ENCODE results near the gene MADD. TPM values are rescaled to one million over a fixed set of nuclear protein-coding genes. Genes with fewer than 3 reads are reported as not detected.

MADD gene
- total RNA-seq, 1 donor from 2014 or later = 67.2 TPM

DNA sequence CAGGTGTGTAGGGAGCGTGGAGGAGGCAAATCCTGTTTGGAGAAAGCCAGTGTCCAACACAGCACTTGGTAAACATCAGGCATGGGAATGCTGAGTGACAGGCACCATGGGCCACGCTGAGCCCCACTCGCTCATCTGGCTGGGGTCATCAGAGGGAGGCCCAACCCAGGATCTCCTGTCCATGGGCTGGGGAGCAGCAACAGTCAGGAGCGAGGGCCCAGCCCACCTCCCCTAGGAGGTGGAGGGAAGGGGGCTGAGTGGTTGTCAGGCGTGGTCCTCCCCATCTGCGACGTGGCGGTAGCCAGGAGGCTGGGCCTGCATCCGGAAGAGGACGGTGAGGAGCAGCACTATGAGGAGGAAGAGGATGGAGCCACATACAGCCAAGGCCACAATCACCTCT is 30.1 kb upstream of the MADD start:
- no peaks in the 10 kb centered on the region for H3K27me3 Mint-ChIP-seq (ENCODE audit: unreplicated experiment)
- no peak for DNase-seq (ENCODE audit: extremely low spot score, unreplicated experiment)
- H3K4me3 Mint-ChIP-seq (ENCODE audit: unreplicated experiment) = no peak overlapping the region
- no peak overlapping the region for H3K27ac Mint-ChIP-seq (ENCODE audit: unreplicated experiment)
- TF ChIP-seq, protein P1, sequence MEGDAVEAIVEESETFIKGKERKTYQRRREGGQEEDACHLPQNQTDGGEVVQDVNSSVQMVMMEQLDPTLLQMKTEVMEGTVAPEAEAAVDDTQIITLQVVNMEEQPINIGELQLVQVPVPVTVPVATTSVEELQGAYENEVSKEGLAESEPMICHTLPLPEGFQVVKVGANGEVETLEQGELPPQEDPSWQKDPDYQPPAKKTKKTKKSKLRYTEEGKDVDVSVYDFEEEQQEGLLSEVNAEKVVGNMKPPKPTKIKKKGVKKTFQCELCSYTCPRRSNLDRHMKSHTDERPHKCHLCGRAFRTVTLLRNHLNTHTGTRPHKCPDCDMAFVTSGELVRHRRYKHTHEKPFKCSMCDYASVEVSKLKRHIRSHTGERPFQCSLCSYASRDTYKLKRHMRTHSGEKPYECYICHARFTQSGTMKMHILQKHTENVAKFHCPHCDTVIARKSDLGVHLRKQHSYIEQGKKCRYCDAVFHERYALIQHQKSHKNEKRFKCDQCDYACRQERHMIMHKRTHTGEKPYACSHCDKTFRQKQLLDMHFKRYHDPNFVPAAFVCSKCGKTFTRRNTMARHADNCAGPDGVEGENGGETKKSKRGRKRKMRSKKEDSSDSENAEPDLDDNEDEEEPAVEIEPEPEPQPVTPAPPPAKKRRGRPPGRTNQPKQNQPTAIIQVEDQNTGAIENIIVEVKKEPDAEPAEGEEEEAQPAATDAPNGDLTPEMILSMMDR (IDR thresholded peaks at IDR 0.05) = no peak
- H3K4me1 Mint-ChIP-seq (ENCODE audit: unreplicated experiment) = peaks cover under 1% of the 10 kb centered on the region
- no peaks in the 10 kb centered on the region for H3K9me3 Mint-ChIP-seq (ENCODE audit: unreplicated experiment)
- peaks cover 52% of the 10 kb centered on the region for H3K36me3 Mint-ChIP-seq (ENCODE audit: unreplicated experiment)

DNA sequence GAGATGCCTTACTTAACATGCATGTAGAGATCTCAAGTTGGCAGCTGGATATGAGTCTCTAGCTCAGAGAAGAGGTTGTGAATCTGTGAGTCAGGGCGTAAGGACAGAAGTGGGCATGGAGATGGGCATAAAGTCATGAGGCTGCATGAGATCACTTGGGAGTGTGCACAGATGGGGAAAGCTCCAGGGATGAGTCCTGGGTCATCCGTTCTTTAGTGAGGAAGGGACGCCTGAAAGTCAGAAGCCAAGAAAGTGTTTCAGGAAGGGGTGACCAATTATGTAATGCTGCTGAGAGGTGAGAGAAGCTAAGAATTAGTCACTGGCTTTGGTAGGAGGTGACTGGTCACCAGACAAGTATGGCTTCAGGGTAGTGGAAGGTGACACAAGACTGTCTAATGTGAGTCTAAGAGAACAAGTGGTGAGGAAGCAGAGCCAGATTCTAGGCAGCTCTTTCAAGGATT is 28.1 kb upstream of the MADD start:
- no peak for DNase-seq (ENCODE audit: extremely low spot score, unreplicated experiment)
- Mint-ChIP-seq H3K4me1 (ENCODE audit: unreplicated experiment) (peaks cover 3% of the 10 kb centered on the region), H3K27me3 (ENCODE audit: unreplicated experiment) (no peaks in the 10 kb centered on the region), H3K36me3 (ENCODE audit: unreplicated experiment) (peaks cover 49% of the 10 kb centered on the region), H3K9me3 (ENCODE audit: unreplicated experiment) (no peaks in the 10 kb centered on the region), H3K4me3 (ENCODE audit: unreplicated experiment) (no peak overlapping the region), H3K27ac (ENCODE audit: unreplicated experiment) (no peak overlapping the region)
- TF ChIP-seq, protein P1 (IDR thresholded peaks at IDR 0.05) = no peak

DNA sequence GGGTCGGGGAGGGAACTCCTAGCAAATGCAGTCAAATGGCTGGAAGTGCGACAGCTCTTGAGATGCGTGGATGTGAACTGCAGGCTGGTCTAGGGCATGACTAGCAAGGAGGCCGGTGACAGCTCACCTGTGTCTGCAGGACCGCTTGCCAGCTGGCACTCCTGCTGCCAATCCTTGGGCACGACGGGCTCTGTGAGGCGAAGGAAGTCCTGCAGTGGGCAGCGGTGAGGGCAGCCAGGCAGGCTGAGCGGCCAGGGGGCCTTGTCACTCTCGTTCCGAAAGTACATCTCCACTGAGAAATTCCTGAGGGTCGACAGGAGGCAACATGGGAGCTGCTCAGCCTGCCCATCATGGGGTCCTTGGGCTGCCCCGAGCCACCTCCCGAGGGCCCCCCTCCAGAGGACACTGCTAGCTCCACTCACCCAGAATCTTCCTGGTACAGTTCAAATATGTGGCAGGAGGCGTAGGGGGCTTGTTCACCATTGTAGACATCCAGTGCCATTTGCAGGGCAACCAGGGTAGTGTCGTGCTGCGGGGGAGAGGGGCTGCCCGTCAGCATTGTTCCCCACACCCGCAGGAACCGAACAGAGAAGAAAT is 27.2 kb upstream of the MADD start:
- H3K27me3 Mint-ChIP-seq (ENCODE audit: unreplicated experiment) = no peaks in the 10 kb centered on the region
- no peak overlapping the region for H3K4me3 Mint-ChIP-seq (ENCODE audit: unreplicated experiment)
- peaks cover 9% of the 10 kb centered on the region for H3K4me1 Mint-ChIP-seq (ENCODE audit: unreplicated experiment)
- TF ChIP-seq, protein P1 (IDR thresholded peaks at IDR 0.05) = no peak
- no peaks in the 10 kb centered on the region for H3K9me3 Mint-ChIP-seq (ENCODE audit: unreplicated experiment)
- no peak for DNase-seq (ENCODE audit: extremely low spot score, unreplicated experiment)
- no peak overlapping the region for H3K27ac Mint-ChIP-seq (ENCODE audit: unreplicated experiment)
- H3K36me3 Mint-ChIP-seq (ENCODE audit: unreplicated experiment) = peaks cover 49% of the 10 kb centered on the region

DNA sequence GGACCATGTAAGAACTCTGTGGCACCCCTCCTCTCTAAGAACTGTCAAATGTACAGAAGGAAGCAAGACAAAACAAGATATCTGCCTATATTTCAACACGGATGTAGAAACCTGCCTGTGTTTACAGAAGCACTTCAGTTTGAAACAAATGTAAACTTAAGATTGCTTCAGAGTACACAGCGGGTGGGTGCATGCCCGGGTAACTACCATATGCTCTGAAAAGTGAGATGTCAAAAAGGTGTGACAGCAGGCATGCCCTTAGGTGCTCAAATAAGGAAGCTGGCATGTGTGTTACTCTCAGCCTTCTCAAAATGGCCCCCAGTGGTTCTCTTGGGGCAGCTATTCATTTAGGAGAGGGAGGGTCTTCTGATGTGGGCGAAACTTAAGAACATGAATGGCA is 26.5 kb upstream of the MADD start:
- Mint-ChIP-seq H3K4me1 (ENCODE audit: unreplicated experiment) (peaks cover 15% of the 10 kb centered on the region), H3K36me3 (ENCODE audit: unreplicated experiment) (peaks cover 46% of the 10 kb centered on the region), H3K4me3 (ENCODE audit: unreplicated experiment) (no peak overlapping the region), H3K9me3 (ENCODE audit: unreplicated experiment) (no peaks in the 10 kb centered on the region), H3K27me3 (ENCODE audit: unreplicated experiment) (no peaks in the 10 kb centered on the region), H3K27ac (ENCODE audit: unreplicated experiment) (no peak overlapping the region)
- TF ChIP-seq, protein P1 (IDR thresholded peaks at IDR 0.05) = no peak
- DNase-seq (ENCODE audit: extremely low spot score, unreplicated experiment) = no peak

DNA sequence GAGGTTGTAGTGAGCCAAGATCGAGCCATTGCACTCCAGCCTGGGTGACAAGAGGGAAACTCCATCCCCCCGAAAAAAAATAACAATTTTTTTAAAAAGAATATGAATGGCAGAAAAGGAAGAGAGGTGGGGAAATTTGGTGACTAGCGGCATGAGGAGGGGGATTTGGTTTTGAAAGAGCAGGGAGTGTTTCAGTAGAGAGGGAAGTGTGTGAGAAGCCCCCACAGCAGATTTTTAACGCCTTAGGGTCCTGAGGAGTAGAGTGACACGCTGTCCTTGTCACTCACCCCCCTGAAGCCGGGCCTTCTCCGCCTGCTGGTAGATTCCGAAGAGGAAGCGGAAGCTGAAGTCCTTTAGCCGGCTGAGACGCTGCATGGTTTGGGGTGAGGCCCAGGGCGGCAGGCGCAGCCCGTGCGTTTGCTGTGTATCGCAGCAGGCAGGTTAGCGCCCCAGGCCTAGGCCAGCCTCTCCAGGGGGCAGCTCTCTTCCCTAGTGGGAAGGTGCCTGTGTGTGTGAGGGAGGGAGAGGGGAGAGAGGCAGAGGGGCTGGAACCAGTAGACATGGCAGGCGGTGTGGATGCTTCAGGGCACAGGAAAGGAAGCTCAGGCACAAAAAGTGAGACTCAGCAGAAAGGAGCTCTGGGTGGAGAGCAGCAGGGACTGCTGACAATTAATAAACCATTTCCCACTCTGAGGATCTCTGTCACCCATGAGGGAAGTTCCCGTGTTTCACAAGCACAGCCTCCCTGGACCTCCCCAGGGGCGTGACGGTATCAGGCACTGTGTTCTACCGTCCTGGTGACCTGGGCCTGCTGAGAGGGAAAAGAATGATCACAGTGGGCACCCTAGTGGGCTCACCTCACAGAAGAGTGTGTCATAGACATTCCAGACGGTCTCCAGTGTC is 25.2 kb upstream of the MADD start:
- Mint-ChIP-seq H3K27ac (ENCODE audit: unreplicated experiment) (no peak overlapping the region), H3K9me3 (ENCODE audit: unreplicated experiment) (no peaks in the 10 kb centered on the region), H3K36me3 (ENCODE audit: unreplicated experiment) (peaks cover 41% of the 10 kb centered on the region), H3K4me3 (ENCODE audit: unreplicated experiment) (no peak overlapping the region), H3K27me3 (ENCODE audit: unreplicated experiment) (no peaks in the 10 kb centered on the region), H3K4me1 (ENCODE audit: unreplicated experiment) (peaks cover 18% of the 10 kb centered on the region)
- peak; percentile 84 for DNase-seq (ENCODE audit: extremely low spot score, unreplicated experiment)
- TF ChIP-seq, protein P1 (IDR thresholded peaks at IDR 0.05) = no peak
